ENCODE measurements around the gene WDR7.

- TF ChIP-seq POLR2AphosphoS5 (IDR thresholded peaks at IDR 0.05): no peak
- no peak for TF ChIP-seq CTCF (IDR thresholded peaks at IDR 0.05)
- TF ChIP-seq POLR2A (IDR thresholded peaks at IDR 0.05): no peak
Measured at GRCh38 chr18:56888978-56889377, 237.8 kb downstream of the WDR7 start.

Data from prostate gland (tissue), 2 donors.